Measurements from ENCODE around the gene PAPSS1. TPM values are rescaled to one million over a fixed set of nuclear protein-coding genes. Genes with fewer than 3 reads are reported as not detected.
"Not testable (repeated sequence)": the region's sequence is repeated elsewhere in the genome, so short reads cannot be mapped to it uniquely, and the experiment has no call there.

PAPSS1 gene
- total and polyA plus RNA-seq, 3 donors from 2014 or later = 32.8 to 42.4 (median 33.6) TPM

DNA sequence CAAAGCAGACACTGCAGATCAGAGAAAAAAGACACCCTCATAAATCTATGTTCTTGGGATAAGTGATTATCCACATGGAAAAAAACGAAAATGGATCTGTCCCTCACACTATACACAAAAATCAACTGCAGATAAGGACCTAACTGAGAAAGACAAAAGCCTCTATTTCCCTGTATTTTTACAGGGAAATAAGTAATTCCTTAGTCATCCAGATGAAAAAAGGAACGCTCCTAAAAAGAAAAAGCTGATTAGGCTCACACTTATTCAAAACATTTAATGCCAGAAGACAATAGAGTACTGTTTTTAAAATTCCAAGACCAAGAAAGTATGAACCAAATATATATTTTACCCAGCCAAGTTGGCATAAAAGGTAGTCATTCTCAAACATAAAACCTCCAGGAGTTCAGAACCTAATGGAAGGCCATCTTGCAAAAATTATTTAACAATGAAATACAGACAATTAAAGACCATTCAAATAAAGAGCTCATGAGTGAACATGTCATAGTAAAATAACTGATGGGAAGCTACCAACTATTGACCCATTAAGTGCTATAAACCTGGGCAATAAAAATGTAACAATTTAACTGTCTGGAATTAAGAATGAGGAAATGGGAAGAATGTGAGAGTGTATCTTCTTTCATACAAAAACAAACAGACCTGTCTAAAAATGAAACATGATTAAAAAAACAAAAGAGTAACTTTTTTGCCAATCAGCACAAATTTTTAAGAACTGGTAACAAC is 20.4 kb downstream of the PAPSS1 start:
- no peak overlapping the region for H3K27ac ChIP-seq
- H3K4me3 ChIP-seq = no peak overlapping the region
- no peaks in the 10 kb centered on the region for H3K9me3 ChIP-seq
- 69 to 82% methylated on average over 2 of the region's 2 CpGs for WGBS, 2 donors
- no peaks in the 10 kb centered on the region for H3K27me3 ChIP-seq
- no peaks in the 10 kb centered on the region for H3K36me3 ChIP-seq (ENCODE audit: low read depth, missing control alignments)
- H3K4me1 ChIP-seq = no peaks in the 10 kb centered on the region
- no peak for DNase-seq
- intact Hi-C loops (cut with DNase I; ENCODE audit: low total_unique reads) = no loop called here
- TF ChIP-seq POLR2A (IDR thresholded peaks at IDR 0.05) = no peak
- TF ChIP-seq, protein P1, sequence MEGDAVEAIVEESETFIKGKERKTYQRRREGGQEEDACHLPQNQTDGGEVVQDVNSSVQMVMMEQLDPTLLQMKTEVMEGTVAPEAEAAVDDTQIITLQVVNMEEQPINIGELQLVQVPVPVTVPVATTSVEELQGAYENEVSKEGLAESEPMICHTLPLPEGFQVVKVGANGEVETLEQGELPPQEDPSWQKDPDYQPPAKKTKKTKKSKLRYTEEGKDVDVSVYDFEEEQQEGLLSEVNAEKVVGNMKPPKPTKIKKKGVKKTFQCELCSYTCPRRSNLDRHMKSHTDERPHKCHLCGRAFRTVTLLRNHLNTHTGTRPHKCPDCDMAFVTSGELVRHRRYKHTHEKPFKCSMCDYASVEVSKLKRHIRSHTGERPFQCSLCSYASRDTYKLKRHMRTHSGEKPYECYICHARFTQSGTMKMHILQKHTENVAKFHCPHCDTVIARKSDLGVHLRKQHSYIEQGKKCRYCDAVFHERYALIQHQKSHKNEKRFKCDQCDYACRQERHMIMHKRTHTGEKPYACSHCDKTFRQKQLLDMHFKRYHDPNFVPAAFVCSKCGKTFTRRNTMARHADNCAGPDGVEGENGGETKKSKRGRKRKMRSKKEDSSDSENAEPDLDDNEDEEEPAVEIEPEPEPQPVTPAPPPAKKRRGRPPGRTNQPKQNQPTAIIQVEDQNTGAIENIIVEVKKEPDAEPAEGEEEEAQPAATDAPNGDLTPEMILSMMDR (IDR thresholded peaks at IDR 0.05) = no peak

DNA sequence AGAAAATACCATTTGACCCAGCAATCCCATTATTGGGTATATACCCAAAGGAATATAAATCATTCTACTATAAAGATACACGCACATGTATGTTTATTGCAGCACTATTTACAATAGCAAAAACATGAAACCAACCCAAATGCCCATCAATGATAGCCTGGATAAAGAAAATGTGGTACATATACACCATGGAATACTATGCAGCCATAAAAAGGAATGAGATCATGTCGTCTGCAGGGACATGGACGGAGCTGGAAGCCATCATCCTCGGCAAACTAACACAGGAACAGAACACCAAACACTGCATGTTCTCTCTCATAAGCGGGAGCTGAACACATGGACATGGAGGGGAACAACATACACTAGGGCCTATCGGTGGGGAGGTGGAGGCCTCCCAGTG is 23.8 kb downstream of the PAPSS1 start:
- H3K36me3 ChIP-seq (ENCODE audit: low read depth, missing control alignments); H3K4me1 ChIP-seq; DNase-seq; H3K27ac ChIP-seq; H3K27me3 ChIP-seq; intact Hi-C loops (cut with DNase I; ENCODE audit: low total_unique reads); H3K9me3 ChIP-seq; H3K4me3 ChIP-seq: not testable (repeated sequence)
- 94 to 100% methylated on average over 6 of the region's 6 CpGs for WGBS, 2 donors

GRCh38 chr4:107693132-107693531 is 26.9 kb downstream of the PAPSS1 start:
- Histone ChIP-seq H3K36me3 (ENCODE audit: low read depth, missing control alignments) (no peaks in the 10 kb centered on the region), H3K4me1 (no peaks in the 10 kb centered on the region), H3K9me3 (no peaks in the 10 kb centered on the region), H3K4me3 (no peak overlapping the region), H3K27me3 (no peaks in the 10 kb centered on the region), H3K27ac (no peak overlapping the region)
- WGBS, 2 donors = 86% methylated on average over 2 of the region's 2 CpGs
- TF ChIP-seq POLR2A (IDR thresholded peaks at IDR 0.05) = no peak
- TF ChIP-seq, protein P1 (IDR thresholded peaks at IDR 0.05) = no peak
- intact Hi-C loops (cut with DNase I; ENCODE audit: low total_unique reads) = no loop called here
- no peak for DNase-seq

DNA sequence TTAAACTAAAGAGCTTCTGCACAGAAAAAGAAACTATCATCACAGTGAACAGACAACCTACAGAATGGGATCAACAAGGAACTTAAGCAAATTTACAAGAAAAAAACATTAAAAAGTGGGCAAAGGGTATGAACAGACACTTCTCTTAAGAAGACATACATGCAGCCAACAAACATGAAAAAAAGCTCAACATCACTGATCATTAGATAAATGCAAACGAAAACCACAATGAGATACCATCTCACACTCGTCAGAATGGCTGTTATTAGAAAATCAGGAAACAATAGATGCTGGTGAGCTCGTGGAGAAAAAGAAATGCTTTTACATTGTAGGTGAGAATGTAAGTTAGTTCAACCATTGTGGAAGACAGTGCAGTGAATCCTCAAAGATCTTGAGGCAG is 27.8 kb downstream of the PAPSS1 start:
- TF ChIP-seq, protein P1 (IDR thresholded peaks at IDR 0.05) = no peak
- TF ChIP-seq POLR2A (IDR thresholded peaks at IDR 0.05) = no peak
- Histone ChIP-seq H3K27ac (no peak overlapping the region), H3K36me3 (ENCODE audit: low read depth, missing control alignments) (no peaks in the 10 kb centered on the region), H3K9me3 (no peaks in the 10 kb centered on the region), H3K4me3 (no peak overlapping the region), H3K4me1 (no peaks in the 10 kb centered on the region), H3K27me3 (no peaks in the 10 kb centered on the region)
- WGBS, 2 donors = 90 to 94% methylated on average over 3 of the region's 3 CpGs
- intact Hi-C loops (cut with DNase I; ENCODE audit: low total_unique reads) = no loop called here
- DNase-seq = no peak

DNA sequence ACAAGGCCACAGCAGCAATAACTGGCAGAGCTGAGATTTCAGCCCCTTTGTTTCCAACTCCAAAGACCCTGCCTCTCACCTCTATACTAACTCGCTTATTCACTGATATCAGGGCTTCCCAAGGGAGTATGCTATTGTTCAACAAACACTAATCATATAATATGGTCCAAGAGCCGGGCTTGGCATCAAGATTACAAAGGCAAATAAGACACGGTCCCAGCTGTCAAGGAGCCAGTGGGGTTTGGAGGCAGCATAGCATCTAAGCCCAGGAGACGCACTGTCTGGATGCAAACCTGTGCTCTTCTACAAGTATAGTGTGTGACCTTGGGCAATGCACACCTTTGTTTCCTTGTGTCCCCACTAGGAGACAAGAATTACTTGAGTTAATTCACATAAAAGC is 28.7 kb downstream of the PAPSS1 start:
- TF ChIP-seq, protein P1 (IDR thresholded peaks at IDR 0.05) = no peak
- TF ChIP-seq POLR2A (IDR thresholded peaks at IDR 0.05) = no peak
- H3K4me3 ChIP-seq = no peak overlapping the region
- 89 to 90% methylated on average over 4 of the region's 4 CpGs for WGBS, 2 donors
- H3K4me1 ChIP-seq = no peaks in the 10 kb centered on the region
- no peaks in the 10 kb centered on the region for H3K27me3 ChIP-seq
- intact Hi-C loops (cut with DNase I; ENCODE audit: low total_unique reads) = no loop called here
- H3K27ac ChIP-seq = no peak overlapping the region
- no peaks in the 10 kb centered on the region for H3K36me3 ChIP-seq (ENCODE audit: low read depth, missing control alignments)
- DNase-seq = no peak
- no peaks in the 10 kb centered on the region for H3K9me3 ChIP-seq
